GM12878 (cell line): Measurements from ENCODE around the gene RSF1. TPM values are rescaled to one million over a fixed set of nuclear protein-coding genes. Genes with fewer than 3 reads are reported as not detected.

ENCODE experiments used
- CBX5 ChIP-seq: sonication (generic); IDR thresholded peaks from 2 replicates; pipeline ENCODE4 v1.6.1; 2016; ENCODE audit warnings: low read depth, moderate library complexity, mild to moderate bottlenecking, inconsistent platforms
- NR2F1 ChIP-seq: fragments of 450-650 bp; conservative IDR thresholded peaks from 2 replicates; pipeline ENCODE4 v1.6.1; 2017; ENCODE audit warnings: mild to moderate bottlenecking
- SMAD1 ChIP-seq: fragments of 450-650 bp; IDR thresholded peaks from 2 replicates; pipeline ENCODE4 v1.6.1; 2018; ENCODE audit warnings: mild to moderate bottlenecking, low read depth; ENCODE audit not compliant: partially characterized antibody
- SMARCA5 ChIP-seq: fragments of 450-650 bp; IDR thresholded peaks from 2 replicates; pipeline ENCODE4 v1.6.1; 2017; ENCODE audit warnings: mild to moderate bottlenecking
- SUZ12 ChIP-seq: fragments of 200-600 bp; sonication (generic); IDR thresholded peaks from one replicate; pipeline ENCODE4 v1.6.1; 2018; ENCODE audit warnings: antibody characterized with exemption, mild to moderate bottlenecking; ENCODE audit not compliant: unreplicated experiment
- ZBTB4 ChIP-seq: fragments of 450-650 bp; formaldehyde crosslinking; IDR thresholded peaks from 2 replicates; pipeline ENCODE4 v1.4.0; 2022; ENCODE audit warnings: mild to moderate bottlenecking, moderate library complexity
- polyA plus RNA-seq, 11 experiments: library from polyadenylated mRNA; depleted of rRNA in 4 of 11; unstranded in 6 of 11; stranded (reverse) in 5 of 11; fragments of >200 nt; fragmentation: Nextera tagmentation in 4 of 11; fragmentation: Illumina TruSeq in 1 of 11; extraction: Ambion mirVana in 4 of 11; extraction: Trizol in 1 of 11; gene quantifications; 1 replicate in 1 of 11; 2 replicates in 10 of 11; pipeline versions ENCODE4 v1.2.1 to v1.2.3, GENCODE V29; 2011 to 2016; ENCODE audit warnings: inconsistent platforms in 2 of 11, missing spikeins in 2 of 11, low read depth in 1 of 11
- total RNA-seq, 4 experiments: library from RNA; depleted of rRNA in 3 of 4; stranded (reverse); fragments of >200 nt in 3 of 4; fragmentation: Illumina TruSeq in 1 of 4; extraction: Trizol in 1 of 4; gene quantifications; 2 replicates each; pipeline versions ENCODE4 v1.2.1 to v1.2.3, GENCODE V29; 2013 to 2021
- TF ChIP-seq, protein P1 (sequence below): fragments of 450-650 bp; IDR thresholded peaks from 2 replicates; pipeline ENCODE4 v1.6.1; 2016; ENCODE audit warnings: mild to moderate bottlenecking
- TF ChIP-seq, protein P2 (sequence below): IDR thresholded peaks from 2 replicates; pipeline ENCODE4 v1.6.1; 2011; ENCODE audit warnings: borderline replicate concordance, low read depth, mild to moderate bottlenecking, moderate library complexity, mixed read lengths, low read length; ENCODE audit not compliant: insufficient read depth; ENCODE audit errors: extremely low read length
- TF ChIP-seq, protein P3 (sequence below), 3 experiments: IDR thresholded peaks in 2 of 3; conservative IDR thresholded peaks in 1 of 3; 2 replicates each; pipeline ENCODE4 v1.5.1; 2011; ENCODE audit warnings: low read depth in 3 of 3, low read length in 3 of 3, mild to moderate bottlenecking in 3 of 3, control low read depth in 2 of 3, moderate library complexity in 2 of 3, inconsistent platforms in 1 of 3, mixed read lengths in 1 of 3; ENCODE audit not compliant: control insufficient read depth in 2 of 3, insufficient read depth in 1 of 3; ENCODE audit errors: extremely low read depth in 1 of 3

Gene RSF1
- total and polyA plus RNA-seq, 10 of the 15 experiments (the other 5 are each of a cell fraction or from before 2014, with no cell fraction given), result 9.0 to 45.3 (median 30.0) TPM

- TF ChIP-seq, protein P1, sequence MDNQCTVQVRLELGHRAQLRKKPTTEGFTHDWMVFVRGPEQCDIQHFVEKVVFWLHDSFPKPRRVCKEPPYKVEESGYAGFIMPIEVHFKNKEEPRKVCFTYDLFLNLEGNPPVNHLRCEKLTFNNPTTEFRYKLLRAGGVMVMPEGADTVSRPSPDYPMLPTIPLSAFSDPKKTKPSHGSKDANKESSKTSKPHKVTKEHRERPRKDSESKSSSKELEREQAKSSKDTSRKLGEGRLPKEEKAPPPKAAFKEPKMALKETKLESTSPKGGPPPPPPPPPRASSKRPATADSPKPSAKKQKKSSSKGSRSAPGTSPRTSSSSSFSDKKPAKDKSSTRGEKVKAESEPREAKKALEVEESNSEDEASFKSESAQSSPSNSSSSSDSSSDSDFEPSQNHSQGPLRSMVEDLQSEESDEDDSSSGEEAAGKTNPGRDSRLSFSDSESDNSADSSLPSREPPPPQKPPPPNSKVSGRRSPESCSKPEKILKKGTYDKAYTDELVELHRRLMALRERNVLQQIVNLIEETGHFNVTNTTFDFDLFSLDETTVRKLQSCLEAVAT, result no peak
- TF ChIP-seq, protein P2, sequence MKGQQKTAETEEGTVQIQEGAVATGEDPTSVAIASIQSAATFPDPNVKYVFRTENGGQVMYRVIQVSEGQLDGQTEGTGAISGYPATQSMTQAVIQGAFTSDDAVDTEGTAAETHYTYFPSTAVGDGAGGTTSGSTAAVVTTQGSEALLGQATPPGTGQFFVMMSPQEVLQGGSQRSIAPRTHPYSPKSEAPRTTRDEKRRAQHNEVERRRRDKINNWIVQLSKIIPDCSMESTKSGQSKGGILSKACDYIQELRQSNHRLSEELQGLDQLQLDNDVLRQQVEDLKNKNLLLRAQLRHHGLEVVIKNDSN, result no peak
- TF ChIP-seq SMARCA5 (no peak), SUZ12 (no peak), SMAD1 (no peak), NR2F1 (no peak), ZBTB4 (no peak), CBX5 (no peak)
- TF ChIP-seq, protein P3, sequence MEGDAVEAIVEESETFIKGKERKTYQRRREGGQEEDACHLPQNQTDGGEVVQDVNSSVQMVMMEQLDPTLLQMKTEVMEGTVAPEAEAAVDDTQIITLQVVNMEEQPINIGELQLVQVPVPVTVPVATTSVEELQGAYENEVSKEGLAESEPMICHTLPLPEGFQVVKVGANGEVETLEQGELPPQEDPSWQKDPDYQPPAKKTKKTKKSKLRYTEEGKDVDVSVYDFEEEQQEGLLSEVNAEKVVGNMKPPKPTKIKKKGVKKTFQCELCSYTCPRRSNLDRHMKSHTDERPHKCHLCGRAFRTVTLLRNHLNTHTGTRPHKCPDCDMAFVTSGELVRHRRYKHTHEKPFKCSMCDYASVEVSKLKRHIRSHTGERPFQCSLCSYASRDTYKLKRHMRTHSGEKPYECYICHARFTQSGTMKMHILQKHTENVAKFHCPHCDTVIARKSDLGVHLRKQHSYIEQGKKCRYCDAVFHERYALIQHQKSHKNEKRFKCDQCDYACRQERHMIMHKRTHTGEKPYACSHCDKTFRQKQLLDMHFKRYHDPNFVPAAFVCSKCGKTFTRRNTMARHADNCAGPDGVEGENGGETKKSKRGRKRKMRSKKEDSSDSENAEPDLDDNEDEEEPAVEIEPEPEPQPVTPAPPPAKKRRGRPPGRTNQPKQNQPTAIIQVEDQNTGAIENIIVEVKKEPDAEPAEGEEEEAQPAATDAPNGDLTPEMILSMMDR (IDR thresholded peaks at IDR 0.05 in 2 of 3, conservative IDR thresholded peaks at IDR 0.05 in 1 of 3; ENCODE audit: control insufficient read depth in 2 of 3, extremely low read depth in 1 of 3, insufficient read depth in 1 of 3, low read depth in 3 of 3, low read length in 3 of 3), result no peak
Measured at GRCh38 chr11:77695417-77695816, 125.1 kb downstream of the RSF1 start (continued).
